ENCODE results near the gene EDIL3. TPM values are rescaled to one million over a fixed set of nuclear protein-coding genes. Genes with fewer than 3 reads are reported as not detected.

The EDIL3 gene
- total RNA-seq, 2 experiments from 2014 or later = not detected

- DNase-seq (no peak), ATAC-seq (ENCODE audit: poor library complexity) (no peak)
- Mint-ChIP-seq H3K4me1 (ENCODE audit: low read depth) (no peaks in the 10 kb centered on the region), H3K27me3 (no peaks in the 10 kb centered on the region), H3K4me3 (no peak overlapping the region), H3K36me3 (ENCODE audit: low read depth) (no peaks in the 10 kb centered on the region), H3K9me3 (no peaks in the 10 kb centered on the region), H3K27ac (no peak overlapping the region)
- POLR2A ChIA-PET = no interaction called here
- H3K27me3 ChIP-seq (ENCODE audit: control insufficient read depth in 1 of 2, insufficient read depth in 2 of 2, low read length in 2 of 2) = no peaks in the 10 kb centered on the region
- H3K4me3 ChIP-seq (ENCODE audit: low read length) = no peak overlapping the region
- H3K36me3 ChIP-seq (ENCODE audit: insufficient read depth, low read length) = no peaks in the 10 kb centered on the region
- intact Hi-C loops (cut with DNase I, micrococcal nuclease) = no loop called here
- H3K9me3 ChIP-seq (ENCODE audit: control insufficient read depth in 1 of 2, insufficient read depth in 1 of 2, low read length in 2 of 2) = no peaks in the 10 kb centered on the region
- H3K27ac ChIP-seq (ENCODE audit: low read depth in 1 of 2, low read length in 2 of 2) = no peak overlapping the region
- no peaks in the 10 kb centered on the region for H3K4me1 ChIP-seq (ENCODE audit: insufficient read depth, low read length)
- no peak for TF ChIP-seq CTCF (IDR thresholded peaks at IDR 0.05)
- CTCF ChIA-PET = no interaction called here
Observed at GRCh38 chr5:83957188-83957587, 427.5 kb downstream of the EDIL3 start.

- intact Hi-C loops (cut with DNase I, micrococcal nuclease) = no loop called here
- no peak for TF ChIP-seq CTCF (IDR thresholded peaks at IDR 0.05)
- ATAC-seq (ENCODE audit: poor library complexity) (no peak), DNase-seq (no peak)
- Histone ChIP-seq H3K36me3 (ENCODE audit: insufficient read depth, low read length) (no peaks in the 10 kb centered on the region), H3K4me1 (ENCODE audit: insufficient read depth, low read length) (no peaks in the 10 kb centered on the region), H3K4me3 (ENCODE audit: low read length) (no peak overlapping the region), H3K9me3 (ENCODE audit: control insufficient read depth in 1 of 2, insufficient read depth in 1 of 2, low read length in 2 of 2) (no peaks in the 10 kb centered on the region), H3K27ac (ENCODE audit: low read depth in 1 of 2, low read length in 2 of 2) (no peak overlapping the region), H3K27me3 (ENCODE audit: control insufficient read depth in 1 of 2, insufficient read depth in 2 of 2, low read length in 2 of 2) (no peaks in the 10 kb centered on the region)
- Mint-ChIP-seq H3K27ac (no peak overlapping the region), H3K4me3 (no peak overlapping the region), H3K9me3 (no peaks in the 10 kb centered on the region), H3K36me3 (ENCODE audit: low read depth) (no peaks in the 10 kb centered on the region), H3K4me1 (ENCODE audit: low read depth) (no peaks in the 10 kb centered on the region), H3K27me3 (no peaks in the 10 kb centered on the region)
- CTCF ChIA-PET = no interaction called here
- POLR2A ChIA-PET = no interaction called here
Observed at GRCh38 chr5:83956386-83956785, 428.3 kb downstream of the EDIL3 start.

- Histone ChIP-seq H3K9me3 (ENCODE audit: control insufficient read depth in 1 of 2, insufficient read depth in 1 of 2, low read length in 2 of 2) (no peaks in the 10 kb centered on the region), H3K4me1 (ENCODE audit: insufficient read depth, low read length) (no peaks in the 10 kb centered on the region), H3K27me3 (ENCODE audit: control insufficient read depth in 1 of 2, insufficient read depth in 2 of 2, low read length in 2 of 2) (no peaks in the 10 kb centered on the region), H3K27ac (ENCODE audit: low read depth in 1 of 2, low read length in 2 of 2) (no peak overlapping the region), H3K36me3 (ENCODE audit: insufficient read depth, low read length) (no peaks in the 10 kb centered on the region), H3K4me3 (ENCODE audit: low read length) (no peak overlapping the region)
- no peaks in the 10 kb centered on the region for H3K27me3 Mint-ChIP-seq
- H3K27ac Mint-ChIP-seq = no peak overlapping the region
- H3K4me3 Mint-ChIP-seq = no peak overlapping the region
- no peak for TF ChIP-seq CTCF (IDR thresholded peaks at IDR 0.05)
- H3K9me3 Mint-ChIP-seq = no peaks in the 10 kb centered on the region
- ATAC-seq (ENCODE audit: poor library complexity) (no peak), DNase-seq (no peak)
- H3K36me3 Mint-ChIP-seq (ENCODE audit: low read depth) = no peaks in the 10 kb centered on the region
- ChIA-PET CTCF (no interaction called here), POLR2A (no interaction called here)
- intact Hi-C loops (cut with DNase I, micrococcal nuclease) = no loop called here
- H3K4me1 Mint-ChIP-seq (ENCODE audit: low read depth) = no peaks in the 10 kb centered on the region
Observed at GRCh38 chr5:83955916-83956315, 428.8 kb downstream of the EDIL3 start.

Data from CD4-positive, alpha-beta T cell (primary cell).